ENCODE measurements around the gene EXOC3L1. TPM values are rescaled to one million over a fixed set of nuclear protein-coding genes. Genes with fewer than 3 reads are reported as not detected.
A peak's percentile ranks its signal among the peaks of the same experiment; 100 is the strongest.

Gene EXOC3L1
- total and polyA plus RNA-seq, 7 experiments from 2014 or later = 0.58 to 0.73 TPM; not detected in 5

DNA sequence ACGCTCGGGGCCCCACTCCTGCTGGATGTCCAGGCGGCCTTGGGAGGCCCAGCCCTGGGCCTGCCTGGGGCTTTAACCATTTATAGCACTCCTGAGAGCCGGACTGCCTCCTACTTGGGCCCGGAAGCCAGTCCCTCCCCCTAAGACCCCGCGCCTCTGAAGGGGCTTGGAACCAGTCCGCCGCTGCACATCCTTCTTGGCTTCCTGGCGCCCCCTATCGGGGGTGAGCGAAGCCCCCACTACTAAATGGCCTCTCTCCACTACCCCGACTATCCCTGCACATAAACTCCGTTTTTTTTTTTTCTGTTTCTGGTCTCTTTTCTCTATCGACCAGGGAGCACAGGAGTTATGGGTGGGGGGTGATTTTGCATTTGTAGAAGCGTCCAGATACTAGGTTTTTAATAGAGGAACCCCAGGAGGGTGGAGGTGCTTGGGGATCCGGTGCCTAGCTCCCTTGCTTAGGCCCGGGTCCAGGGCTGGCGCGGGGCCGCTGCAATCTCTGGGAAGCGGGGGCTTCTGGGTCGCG, 20.2 kb downstream of the EXOC3L1 start:
- intact Hi-C loops (cut with micrococcal nuclease) = loop anchor here in 1 of 2 donors (1.0 kb wide), 1 partner anchor 8 kb away; no protein-coding TSS in a partner anchor
- ATAC-seq = no peak
- H3K27ac Mint-ChIP-seq = peak overlapping the region in 1 of 9 donors; percentile 94

DNA sequence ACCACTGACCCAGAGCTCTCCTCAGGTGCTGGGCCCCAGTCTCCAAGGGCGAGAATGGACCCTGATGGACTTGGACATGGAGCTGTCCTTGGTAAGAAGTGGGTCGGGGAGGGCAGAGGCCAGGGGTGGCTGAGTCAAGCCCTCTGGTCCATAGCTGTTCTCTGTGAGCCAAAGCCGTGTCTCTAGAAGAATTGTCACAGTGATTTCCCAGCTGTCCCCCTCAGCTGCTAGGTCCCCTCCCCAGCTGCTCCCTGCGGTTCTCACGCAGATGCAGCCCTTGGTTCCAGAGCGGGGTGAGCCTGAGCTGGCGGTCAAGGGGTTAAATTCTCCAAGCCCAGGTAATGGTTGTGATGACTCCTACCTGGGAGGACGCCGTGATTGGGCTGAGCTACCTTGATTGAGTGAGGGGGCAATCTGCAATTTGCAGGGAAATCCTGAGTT, 20.9 kb downstream of the EXOC3L1 start:
- no peak overlapping the region for H3K4me3 ChIP-seq (ENCODE audit: low read length)
- H3K9me3 ChIP-seq (ENCODE audit: control insufficient read depth in 2 of 3, low read length in 3 of 3) = no peaks in the 10 kb centered on the region
- DNase-seq = no peak
- ATAC-seq = no peak
- peaks cover 15 to 41% of the 10 kb centered on the region in 2 donors for H3K27me3 ChIP-seq (ENCODE audit: control insufficient read depth in 2 of 2, insufficient read depth in 2 of 2, low read length in 2 of 2)
- POLR2A ChIA-PET = interaction anchor here (1.1 to 1.6 kb wide), 2 partner anchors 9 to 149 kb away, joined by 4 to 5 read pairs; partner anchors contain the start of genes FBXL8 and TRADD
- H3K9me3 Mint-ChIP-seq = no peaks in the 10 kb centered on the region
- no peak overlapping the region for H3K27ac ChIP-seq (ENCODE audit: low read depth, low read length)
- no peaks in the 10 kb centered on the region for H3K36me3 ChIP-seq (ENCODE audit: control insufficient read depth in 2 of 3, insufficient read depth in 3 of 3, low read length in 3 of 3)
- H3K27me3 Mint-ChIP-seq = peaks cover 22 to 68% (median 64%) of the 10 kb centered on the region in 5 donors
- H3K4me3 Mint-ChIP-seq = peak overlapping the region in 2 of 10 donors; percentile 64 to 89
- CTCF ChIA-PET = interaction anchor here (0.7 to 1.1 kb wide), 3 partner anchors 14 to 213 kb away, joined by 3 to 5 read pairs (median 4); no protein-coding TSS in a partner anchor
- H3K36me3 Mint-ChIP-seq = peaks cover 0 to 38% (median 0%) of the 10 kb centered on the region in 5 donors
- intact Hi-C loops (cut with micrococcal nuclease) = no loop called here
- H3K4me1 ChIP-seq (ENCODE audit: control insufficient read depth in 2 of 2, insufficient read depth in 2 of 2, low read length in 2 of 2) = peaks cover 16 to 35% of the 10 kb centered on the region in 2 donors
- H3K4me1 Mint-ChIP-seq = peaks cover 10 to 79% (median 34%) of the 10 kb centered on the region in 7 donors
- H3K27ac Mint-ChIP-seq = no peak overlapping the region

More for the DNA sequence above, 20.2 kb downstream of the EXOC3L1 start:
- Mint-ChIP-seq H3K27me3 (peaks cover 19 to 69% (median 64%) of the 10 kb centered on the region in 5 donors), H3K4me1 (peaks cover 10 to 77% (median 33%) of the 10 kb centered on the region in 7 donors), H3K4me3 (peak overlapping the region; percentile 33 to 89 (median 60)), H3K9me3 (no peaks in the 10 kb centered on the region), H3K36me3 (peaks cover 0 to 38% (median 0%) of the 10 kb centered on the region in 5 donors)
- H3K4me3 ChIP-seq (ENCODE audit: low read length) = no peak overlapping the region
- no peaks in the 10 kb centered on the region for H3K36me3 ChIP-seq (ENCODE audit: control insufficient read depth in 2 of 3, insufficient read depth in 3 of 3, low read length in 3 of 3)
- CTCF ChIA-PET = interaction anchor here (0.7 to 1.3 kb wide), 4 partner anchors 10 to 213 kb away, joined by 3 to 5 read pairs (median 4); partner anchors contain the start of genes FBXL8 and TRADD
- peak in 1 of 9 donors; percentile 62 for DNase-seq
- H3K27ac ChIP-seq (ENCODE audit: low read depth, low read length) = no peak overlapping the region
- peaks cover 21 to 34% of the 10 kb centered on the region in 2 donors for H3K4me1 ChIP-seq (ENCODE audit: control insufficient read depth in 2 of 2, insufficient read depth in 2 of 2, low read length in 2 of 2)
- no peaks in the 10 kb centered on the region for H3K9me3 ChIP-seq (ENCODE audit: control insufficient read depth in 2 of 3, low read length in 3 of 3)
- H3K27me3 ChIP-seq (ENCODE audit: control insufficient read depth in 2 of 2, insufficient read depth in 2 of 2, low read length in 2 of 2) = peaks cover 15 to 39% of the 10 kb centered on the region in 2 donors
- POLR2A ChIA-PET = interaction anchor here (1.0 to 1.6 kb wide), 2 partner anchors 75 to 150 kb away, joined by 3 to 5 read pairs; no protein-coding TSS in a partner anchor

DNA sequence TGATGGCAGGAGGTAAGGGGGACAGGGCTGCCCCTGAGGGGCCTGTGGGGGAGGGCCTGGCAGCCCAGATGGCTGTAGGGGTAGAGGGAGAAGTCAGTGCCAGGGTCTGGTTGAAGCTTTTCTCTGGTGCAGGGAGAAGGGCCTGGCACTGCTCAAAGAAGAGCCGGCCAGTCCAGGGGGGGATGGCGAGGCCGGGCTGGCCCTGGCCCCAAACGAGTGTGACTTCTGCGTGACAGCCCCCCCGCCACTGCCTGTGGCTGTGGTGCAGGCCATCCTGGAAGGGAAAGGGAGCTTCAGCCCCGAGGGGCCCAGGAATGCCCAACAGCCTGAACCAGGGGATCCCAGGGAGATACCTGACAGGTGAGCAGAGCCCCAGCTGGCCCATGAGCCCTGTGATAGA, 22.3 kb downstream of the EXOC3L1 start:
- ChIA-PET POLR2A (interaction anchor here (0.9 to 1.0 kb wide), 2 partner anchors 10 to 137 kb away, joined by 3 read pairs; no protein-coding TSS in a partner anchor), CTCF (no interaction called here)
- no peak overlapping the region for H3K27ac ChIP-seq (ENCODE audit: low read depth, low read length)
- intact Hi-C loops (cut with micrococcal nuclease) = no loop called here
- Mint-ChIP-seq H3K27ac (peak overlapping the region in 1 of 9 donors; percentile 13), H3K27me3 (peaks cover 23 to 56% (median 54%) of the 10 kb centered on the region in 5 donors), H3K4me1 (peaks cover 0 to 68% (median 25%) of the 10 kb centered on the region in 7 donors), H3K9me3 (no peaks in the 10 kb centered on the region), H3K4me3 (peak overlapping the region in 1 of 10 donors; percentile 21), H3K36me3 (peaks cover 0 to 29% (median 0%) of the 10 kb centered on the region in 5 donors)
- H3K36me3 ChIP-seq (ENCODE audit: control insufficient read depth in 2 of 3, insufficient read depth in 3 of 3, low read length in 3 of 3) = no peaks in the 10 kb centered on the region
- no peaks in the 10 kb centered on the region for H3K9me3 ChIP-seq (ENCODE audit: control insufficient read depth in 2 of 3, low read length in 3 of 3)
- ATAC-seq = no peak
- H3K27me3 ChIP-seq (ENCODE audit: control insufficient read depth in 2 of 2, insufficient read depth in 2 of 2, low read length in 2 of 2) = peaks cover 15 to 45% of the 10 kb centered on the region in 2 donors
- DNase-seq = no peak
- peaks cover 15 to 41% of the 10 kb centered on the region in 2 donors for H3K4me1 ChIP-seq (ENCODE audit: control insufficient read depth in 2 of 2, insufficient read depth in 2 of 2, low read length in 2 of 2)
- no peak overlapping the region for H3K4me3 ChIP-seq (ENCODE audit: low read length)

DNA sequence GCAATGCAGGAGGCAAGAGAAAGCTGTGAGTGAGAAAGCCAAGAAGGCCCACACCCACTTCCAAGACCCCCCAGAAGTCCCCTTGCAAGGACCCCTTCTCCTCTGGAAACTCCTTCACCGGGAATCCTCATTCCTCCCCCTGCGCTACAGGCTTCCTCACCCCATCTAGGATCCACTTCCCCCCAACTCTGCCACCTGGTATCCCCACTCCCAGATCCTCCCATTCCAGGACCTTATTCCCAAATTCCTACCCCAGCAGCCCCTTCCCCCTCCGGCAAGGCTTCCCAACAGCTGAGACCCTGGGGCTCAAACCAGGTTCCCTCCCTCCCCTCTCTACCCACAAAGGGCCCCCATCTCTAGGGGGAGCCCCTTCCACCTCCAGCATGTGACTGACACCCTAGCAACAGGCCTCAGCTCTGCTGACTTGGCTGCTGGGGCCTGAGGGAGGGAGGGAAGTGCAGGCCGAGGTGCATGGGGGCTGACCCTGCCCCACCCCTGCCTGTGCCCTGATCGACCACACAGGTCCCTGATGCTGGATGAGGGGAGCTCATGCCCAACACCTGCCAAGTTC, 23.3 kb downstream of the EXOC3L1 start:
- DNase-seq (no peak), ATAC-seq (no peak)
- Mint-ChIP-seq H3K4me1 (peaks cover 0 to 66% (median 24%) of the 10 kb centered on the region in 7 donors), H3K27ac (peak overlapping the region in 1 of 9 donors; percentile 55), H3K9me3 (no peaks in the 10 kb centered on the region), H3K36me3 (peaks cover 0 to 33% (median 0%) of the 10 kb centered on the region in 5 donors), H3K4me3 (peak overlapping the region in 1 of 10 donors; percentile 64), H3K27me3 (peaks cover 23 to 60% (median 51%) of the 10 kb centered on the region in 5 donors)
- Histone ChIP-seq H3K4me3 (ENCODE audit: low read length) (no peak overlapping the region), H3K36me3 (ENCODE audit: control insufficient read depth in 2 of 3, insufficient read depth in 3 of 3, low read length in 3 of 3) (no peaks in the 10 kb centered on the region), H3K27ac (ENCODE audit: low read depth, low read length) (no peak overlapping the region), H3K4me1 (ENCODE audit: control insufficient read depth in 2 of 2, insufficient read depth in 2 of 2, low read length in 2 of 2) (peaks cover 16 to 46% of the 10 kb centered on the region in 2 donors), H3K27me3 (ENCODE audit: control insufficient read depth in 2 of 2, insufficient read depth in 2 of 2, low read length in 2 of 2) (peaks cover 15 to 46% of the 10 kb centered on the region in 2 donors), H3K9me3 (ENCODE audit: control insufficient read depth in 2 of 3, low read length in 3 of 3) (no peaks in the 10 kb centered on the region)
- ChIA-PET POLR2A (interaction anchor here (0.6 kb wide), 1 partner anchor 64 kb away, joined by 6 read pairs; no protein-coding TSS in a partner anchor), CTCF (no interaction called here)
- intact Hi-C loops (cut with micrococcal nuclease) = no loop called here

DNA sequence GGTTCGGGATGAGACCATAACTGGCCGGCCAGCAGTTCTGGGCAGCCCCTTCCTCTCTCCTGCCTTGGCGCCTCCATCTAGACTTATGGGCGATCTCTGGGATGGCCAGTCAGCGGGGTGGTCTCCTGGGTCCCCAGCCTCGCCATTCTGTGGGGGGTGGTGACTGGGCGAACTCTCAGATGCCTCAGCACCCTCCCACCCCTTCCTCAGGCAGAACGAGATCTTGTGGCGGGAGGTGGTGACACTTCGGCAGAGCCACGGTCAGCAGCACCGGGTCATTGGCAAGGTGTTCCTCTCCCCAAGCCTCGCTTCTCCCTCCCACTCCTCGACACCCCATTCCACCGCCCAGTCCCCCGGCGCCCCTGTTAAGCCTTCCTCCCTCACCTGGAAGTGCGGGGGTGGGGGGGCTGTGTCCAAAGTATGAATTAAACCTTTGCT, 23.8 kb downstream of the EXOC3L1 start:
- peaks cover 15 to 46% of the 10 kb centered on the region in 2 donors for H3K27me3 ChIP-seq (ENCODE audit: control insufficient read depth in 2 of 2, insufficient read depth in 2 of 2, low read length in 2 of 2)
- H3K4me3 ChIP-seq (ENCODE audit: low read length) = no peak overlapping the region
- Mint-ChIP-seq H3K27me3 (peaks cover 23 to 56% (median 47%) of the 10 kb centered on the region in 5 donors), H3K36me3 (peaks cover 0 to 31% (median 0%) of the 10 kb centered on the region in 5 donors), H3K4me3 (peak overlapping the region in 1 of 10 donors; percentile 64), H3K27ac (peak overlapping the region in 1 of 9 donors; percentile 55), H3K9me3 (no peaks in the 10 kb centered on the region), H3K4me1 (peaks cover 1 to 63% (median 23%) of the 10 kb centered on the region in 7 donors)
- ChIA-PET POLR2A (no interaction called here), CTCF (interaction anchor here (1.2 kb wide), 1 partner anchor 11 kb away, joined by 3 read pairs; no protein-coding TSS in a partner anchor)
- peaks cover 21 to 48% of the 10 kb centered on the region in 2 donors for H3K4me1 ChIP-seq (ENCODE audit: control insufficient read depth in 2 of 2, insufficient read depth in 2 of 2, low read length in 2 of 2)
- H3K36me3 ChIP-seq (ENCODE audit: control insufficient read depth in 2 of 3, insufficient read depth in 3 of 3, low read length in 3 of 3) = no peaks in the 10 kb centered on the region
- DNase-seq (no peak), ATAC-seq (no peak)
- intact Hi-C loops (cut with micrococcal nuclease) = no loop called here
- no peaks in the 10 kb centered on the region for H3K9me3 ChIP-seq (ENCODE audit: control insufficient read depth in 2 of 3, low read length in 3 of 3)
- H3K27ac ChIP-seq (ENCODE audit: low read depth, low read length) = no peak overlapping the region
